SK-N-MC (cell line): ENCODE measurements around the gene LMTK2.

Source experiments
- EZH2 ChIP-seq: fragments of 200-600 bp; sonication (generic); IDR thresholded peaks from one replicate; pipeline ENCODE4 v1.6.1; 2017; ENCODE audit warnings: antibody characterized with exemption
- POLR2AphosphoS5 ChIP-seq: IDR thresholded peaks from 2 replicates; pipeline ENCODE4 v1.6.1; 2012; ENCODE audit warnings: mild to moderate bottlenecking, low read depth, low read length, borderline replicate concordance

- TF ChIP-seq EZH2 (no peak), POLR2AphosphoS5 (no peak)
Measured at GRCh38 chr7:98257701-98258100, 151.0 kb downstream of the LMTK2 start.
